Esophagus squamous epithelium (tissue), 4 donors: ENCODE data around the gene OCA2.

ENCODE experiments used
- POLR2A ChIP-seq, 4 donors: fragments of 450-650 bp; IDR thresholded peaks; one replicate each; pipeline ENCODE4 v1.6.1; 2017; ENCODE audit warnings: antibody characterized with exemption in 4 of 4, mild to moderate bottlenecking in 4 of 4, moderate library complexity in 3 of 4
- TF ChIP-seq, protein P1 (sequence below), 6 experiments: fragments of 450-650 bp in 4 of 6; fragments of 200-600 bp in 2 of 6; sonication (generic) in 2 of 6; IDR thresholded peaks; one replicate each; pipeline ENCODE4 v1.5.1; 2016 to 2019; ENCODE audit warnings: antibody characterized with exemption in 6 of 6, mild to moderate bottlenecking in 4 of 6, moderate library complexity in 4 of 6

DNA sequence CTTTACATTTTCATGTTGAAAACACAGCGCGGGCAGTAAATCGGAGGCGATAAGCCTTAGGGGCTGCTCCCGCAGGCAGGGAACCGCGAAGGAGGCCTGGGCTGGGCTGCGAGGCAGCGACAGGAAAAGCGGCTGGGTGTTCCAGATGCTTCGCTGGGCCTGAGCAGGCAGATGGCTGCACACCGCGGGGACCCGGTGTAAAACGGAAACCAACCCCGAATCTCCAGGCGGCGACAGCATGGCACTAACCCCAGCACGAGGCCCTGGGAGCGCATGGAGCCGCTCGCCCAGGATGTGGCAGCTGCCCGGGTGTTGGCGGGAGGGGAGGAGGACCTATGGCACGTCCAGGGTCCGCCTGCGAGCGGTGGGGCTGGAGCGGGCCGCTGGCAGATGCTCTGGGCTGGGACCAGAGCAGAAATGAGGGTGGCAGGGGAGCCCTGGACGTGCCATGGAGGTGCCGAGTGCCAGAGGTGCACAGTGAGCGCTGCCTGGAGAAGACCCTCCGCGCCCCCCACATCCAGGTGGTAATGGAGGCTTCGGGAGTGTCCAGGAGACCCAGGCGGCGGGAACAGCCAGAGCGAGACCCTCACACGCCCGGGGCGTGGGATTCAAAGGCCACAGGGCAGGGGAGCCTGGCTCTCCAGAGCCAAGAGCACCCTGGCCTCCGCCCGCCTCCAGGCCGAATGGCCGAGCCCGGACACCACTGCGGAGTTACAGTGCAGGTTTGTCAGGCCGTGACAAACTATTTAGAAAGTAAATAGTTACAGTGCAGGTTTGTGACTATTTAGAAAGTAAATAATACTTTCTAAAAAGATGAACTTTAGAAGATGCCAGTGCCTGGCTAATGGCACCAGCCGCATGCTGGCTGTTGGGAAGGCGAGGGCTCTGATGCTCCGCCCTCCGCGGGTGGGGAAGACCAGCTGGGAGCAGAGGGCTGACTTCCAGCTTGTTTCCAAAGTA lies 293.6 kb downstream of the OCA2 start:
- TF ChIP-seq, protein P1, sequence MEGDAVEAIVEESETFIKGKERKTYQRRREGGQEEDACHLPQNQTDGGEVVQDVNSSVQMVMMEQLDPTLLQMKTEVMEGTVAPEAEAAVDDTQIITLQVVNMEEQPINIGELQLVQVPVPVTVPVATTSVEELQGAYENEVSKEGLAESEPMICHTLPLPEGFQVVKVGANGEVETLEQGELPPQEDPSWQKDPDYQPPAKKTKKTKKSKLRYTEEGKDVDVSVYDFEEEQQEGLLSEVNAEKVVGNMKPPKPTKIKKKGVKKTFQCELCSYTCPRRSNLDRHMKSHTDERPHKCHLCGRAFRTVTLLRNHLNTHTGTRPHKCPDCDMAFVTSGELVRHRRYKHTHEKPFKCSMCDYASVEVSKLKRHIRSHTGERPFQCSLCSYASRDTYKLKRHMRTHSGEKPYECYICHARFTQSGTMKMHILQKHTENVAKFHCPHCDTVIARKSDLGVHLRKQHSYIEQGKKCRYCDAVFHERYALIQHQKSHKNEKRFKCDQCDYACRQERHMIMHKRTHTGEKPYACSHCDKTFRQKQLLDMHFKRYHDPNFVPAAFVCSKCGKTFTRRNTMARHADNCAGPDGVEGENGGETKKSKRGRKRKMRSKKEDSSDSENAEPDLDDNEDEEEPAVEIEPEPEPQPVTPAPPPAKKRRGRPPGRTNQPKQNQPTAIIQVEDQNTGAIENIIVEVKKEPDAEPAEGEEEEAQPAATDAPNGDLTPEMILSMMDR (IDR thresholded peaks at IDR 0.05) = no peak
- TF ChIP-seq POLR2A (IDR thresholded peaks at IDR 0.05) = no peak
